Spleen (tissue), 7 donors: Measurements from ENCODE around the gene GDE1.

Experiments used
- CTCF ChIP-seq, 11 experiments: fragments of 200-600 bp in 7 of 11; fragments of 450-650 bp in 4 of 11; sonication (generic) in 4 of 11; IDR thresholded peaks in 8 of 11; conservative IDR thresholded peaks in 3 of 11; 1 replicate in 7 of 11; 2 replicates in 4 of 11; pipeline versions ENCODE4 v1.4.0 to v1.8.0; 2016 to 2021; ENCODE audit warnings: antibody characterized with exemption in 11 of 11, inconsistent platforms in 4 of 11, mild to moderate bottlenecking in 1 of 11
- POLR2A ChIP-seq, 3 donors: fragments of 450-650 bp; IDR thresholded peaks; one replicate each; pipeline ENCODE4 v1.5.1; 2017; ENCODE audit warnings: antibody characterized with exemption in 3 of 3, mild to moderate bottlenecking in 1 of 3
- POLR2AphosphoS5 ChIP-seq, 3 donors: sonication (generic); formaldehyde crosslinking; IDR thresholded peaks; one replicate each; pipeline ENCODE4 v1.5.1; 2017; ENCODE audit warnings: antibody characterized with exemption in 3 of 3
- donor health status: DM: no; HTN: no; CAD: no; lungs with moderate emphysema.
- donor health status: DM: no; HTN: no; CAD: no.
- donor health status: DM: no; HTN: no; CAD: no.

- TF ChIP-seq CTCF (IDR thresholded peaks at IDR 0.05 in 8 of 11, conservative IDR thresholded peaks at IDR 0.05 in 3 of 11) (no peak), POLR2A (IDR thresholded peaks at IDR 0.05) (no peak), POLR2AphosphoS5 (IDR thresholded peaks at IDR 0.05) (no peak)
These were observed 39.6 kb downstream of the GDE1 start for GRCh38 chr16:19482291-19482690.
